CD4-positive, alpha-beta T cell treated with Interleukin-12 subunit alpha and Interleukin-12 subunit beta, for 1 hour (primary cell): Measurements from ENCODE around the gene PLEKHA3.
"Not testable (repeated sequence)": the region's sequence is repeated elsewhere in the genome, so short reads cannot be mapped to it uniquely, and the experiment has no call there.

Experiments used
- DNase-seq: peaks from one replicate; pipeline ENCODE4 v3.0.0-alpha.2; 2020

PLEKHA3 gene

DNA sequence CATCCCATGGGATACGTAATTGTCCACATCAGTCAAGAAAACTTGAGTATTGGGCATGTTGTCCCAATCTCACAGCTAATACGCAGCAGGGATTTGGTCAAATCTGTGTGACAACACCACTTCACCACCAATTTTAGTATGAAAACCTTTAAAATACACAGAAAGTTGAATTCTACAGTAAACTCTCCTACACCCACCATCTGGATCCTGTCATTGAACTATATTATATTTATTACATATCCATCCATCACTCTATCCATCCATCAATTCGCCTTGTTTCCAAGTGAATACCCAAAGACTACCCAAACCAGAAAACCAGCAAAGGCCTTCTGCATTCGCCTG is 1.0 kb upstream of the PLEKHA3 start:
- no peak for DNase-seq

DNA sequence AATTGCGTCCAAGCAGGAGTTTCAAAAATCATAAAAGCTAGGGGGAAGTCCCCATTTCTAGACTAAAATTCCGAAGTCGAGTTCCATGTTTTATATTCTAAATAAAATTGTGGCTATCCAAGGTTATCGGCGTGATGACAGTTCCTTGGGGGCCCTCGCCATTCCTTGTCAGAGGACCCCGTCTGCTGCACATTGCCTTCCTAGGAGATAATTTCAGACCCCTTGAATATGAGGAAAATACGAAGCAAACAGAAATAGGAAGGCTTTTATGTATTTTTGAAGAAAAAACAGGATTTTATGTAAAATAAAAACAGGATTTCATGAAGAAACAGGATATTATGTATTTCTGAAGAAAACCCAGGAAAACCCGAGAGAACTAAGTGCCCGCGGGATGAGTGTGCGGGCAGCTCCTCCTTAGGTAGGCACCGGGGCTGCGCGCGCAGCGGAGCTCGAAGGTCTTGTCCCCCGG is 465 bp upstream of the PLEKHA3 start:
- no peak for DNase-seq

DNA sequence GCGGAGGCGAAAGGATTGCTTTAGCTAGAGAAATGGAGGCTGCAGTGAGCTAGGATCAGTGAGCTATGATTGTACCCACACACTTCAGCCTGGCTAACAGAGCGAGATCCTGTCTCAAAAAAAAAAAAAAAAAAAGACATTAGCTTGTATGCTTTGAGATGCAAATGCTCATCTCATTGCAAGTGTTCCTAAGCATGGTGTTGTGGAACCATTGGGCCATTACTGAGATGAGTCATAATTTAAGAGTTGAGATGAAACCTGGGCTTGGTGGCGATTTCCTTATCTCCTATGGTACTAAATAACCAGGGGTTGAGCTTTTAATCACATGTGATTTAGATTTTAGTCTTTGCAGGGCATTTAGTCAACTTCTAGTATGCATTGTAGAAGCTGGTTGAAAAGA is 2.2 kb downstream of the PLEKHA3 start:
- no peak for DNase-seq

- DNase-seq: no peak
Observed at GRCh38 chr2:178484245-178485041, 4.2 kb downstream of the PLEKHA3 start.

DNA sequence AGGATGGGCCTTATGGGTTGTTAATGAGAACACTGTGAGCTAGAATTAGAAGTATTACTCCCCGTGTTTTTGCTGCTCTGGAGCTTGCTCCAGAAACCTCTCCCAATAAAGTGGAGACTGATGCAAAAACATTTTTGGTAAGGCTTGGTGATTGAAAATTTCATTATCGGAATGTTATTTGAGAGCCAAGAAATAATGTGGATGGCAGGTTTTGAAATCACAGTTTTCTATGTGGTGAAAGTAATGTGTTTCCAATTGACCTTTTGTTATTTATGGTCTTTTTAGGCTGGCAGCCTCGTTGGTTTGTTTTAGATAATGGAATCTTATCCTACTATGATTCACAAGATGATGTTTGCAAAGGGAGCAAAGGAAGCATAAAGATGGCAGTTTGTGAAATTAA is 5.1 kb downstream of the PLEKHA3 start:
- DNase-seq: no peak

DNA sequence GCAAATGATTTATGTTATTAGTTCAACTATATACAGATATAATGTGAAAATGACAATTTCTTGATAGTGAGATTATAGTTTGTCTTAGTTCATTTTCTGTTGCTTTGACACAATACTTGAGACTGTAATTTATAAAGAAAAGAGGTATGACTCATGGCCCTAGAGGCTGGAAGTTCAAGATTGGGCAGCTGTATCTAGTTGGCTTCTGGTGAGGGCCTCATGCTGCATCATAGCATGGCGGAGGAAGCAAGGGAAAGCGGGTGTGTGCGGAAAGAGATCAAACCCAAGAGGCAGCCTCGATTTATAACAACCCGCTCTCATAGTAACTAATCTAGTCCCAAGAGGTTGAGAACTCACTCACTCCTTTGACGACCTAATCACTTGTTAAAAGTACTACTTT is 11.4 kb downstream of the PLEKHA3 start:
- DNase-seq: no peak

- no peak for DNase-seq
Observed at GRCh38 chr2:178496049-178496448, 15.8 kb downstream of the PLEKHA3 start.

DNA sequence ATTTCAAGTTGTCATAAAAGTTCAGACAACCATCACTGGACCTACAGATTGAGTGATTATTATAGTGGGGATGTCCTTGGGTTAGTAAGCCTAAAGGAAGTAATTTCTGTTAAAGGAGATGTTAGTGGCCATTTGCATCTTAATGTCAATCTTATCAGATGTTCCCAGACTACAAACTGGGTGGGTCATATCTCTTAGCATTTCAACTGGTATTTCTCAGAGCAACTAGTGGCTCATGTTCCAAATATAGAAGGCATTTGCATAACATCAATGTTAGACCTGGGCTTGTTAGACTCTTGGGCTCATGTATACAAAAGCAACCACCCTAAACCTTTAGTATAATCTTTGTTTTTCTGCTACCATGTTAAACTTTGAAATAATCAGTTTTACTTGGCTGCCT is 17.9 kb downstream of the PLEKHA3 start:
- DNase-seq: no peak

GRCh38 chr2:178499640-178500039 is 19.4 kb downstream of the PLEKHA3 start:
- DNase-seq: no peak

DNA sequence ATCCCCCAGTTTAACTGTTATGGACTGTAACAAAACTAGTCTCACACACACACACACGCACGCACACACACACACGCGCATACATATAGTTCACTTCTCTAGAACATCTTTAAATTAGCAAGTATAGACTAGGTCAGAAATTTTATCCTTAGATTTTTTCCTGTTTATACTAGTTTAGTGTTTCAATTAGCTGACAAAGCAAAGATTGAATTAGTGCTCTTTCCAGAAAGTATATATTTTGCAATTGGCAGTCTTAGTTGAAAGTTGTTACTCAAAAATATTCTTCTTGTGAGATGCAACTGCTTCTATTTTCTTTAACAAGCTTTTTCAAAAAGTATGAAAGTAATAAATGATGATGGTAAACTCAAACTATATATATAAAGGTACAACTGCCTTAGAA is 22.5 kb downstream of the PLEKHA3 start:
- no peak for DNase-seq

DNA sequence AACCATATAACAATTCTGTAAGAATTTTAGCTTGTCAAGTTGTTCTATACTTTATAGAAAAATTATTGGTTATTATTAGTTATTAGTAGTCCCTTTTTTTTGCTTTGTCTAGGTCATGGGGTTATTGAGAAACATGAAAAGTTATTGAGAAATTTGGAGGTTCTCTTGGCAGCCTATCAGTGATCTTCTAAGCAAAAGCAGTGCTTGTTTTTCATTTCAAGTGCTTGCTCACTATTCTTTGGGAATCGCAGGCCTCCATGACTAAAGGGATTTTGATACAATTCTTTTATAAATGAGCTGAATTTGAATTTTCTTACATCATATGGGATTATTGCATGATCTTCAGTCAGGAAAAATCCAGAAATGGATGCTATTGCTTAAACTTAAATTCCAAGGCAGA is 25.8 kb downstream of the PLEKHA3 start:
- no peak for DNase-seq

- DNase-seq: no peak
Observed at GRCh38 chr2:178506524-178506923, 26.3 kb downstream of the PLEKHA3 start.

- DNase-seq: no peak
Observed at GRCh38 chr2:178506949-178507348, 26.7 kb downstream of the PLEKHA3 start.

GRCh38 chr2:178508646-178509045 is 28.4 kb downstream of the PLEKHA3 start:
- no peak for DNase-seq

- no peak for DNase-seq
Observed at GRCh38 chr2:178510384-178510783, 30.1 kb downstream of the PLEKHA3 start.

DNA sequence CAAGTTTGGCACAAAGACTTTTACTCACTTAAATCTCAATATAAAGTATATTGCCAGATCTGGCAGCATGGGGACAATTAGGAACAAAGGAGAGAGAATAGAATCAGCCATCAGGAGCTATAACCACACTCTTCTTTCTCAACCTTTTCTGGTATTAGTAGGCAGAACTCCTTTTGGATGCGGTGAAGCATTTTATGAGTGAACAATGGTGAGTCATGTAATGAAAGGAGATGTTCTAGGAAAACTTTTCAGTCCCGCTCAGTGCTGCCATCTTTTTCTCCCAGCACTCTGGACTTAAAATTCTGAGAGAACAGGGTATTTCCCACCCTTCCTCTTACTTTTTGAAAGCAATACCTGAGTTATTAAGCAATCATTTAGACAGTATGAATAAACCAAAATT is 32.2 kb downstream of the PLEKHA3 start:
- no peak for DNase-seq

- no peak for DNase-seq
Observed at GRCh38 chr2:178513876-178514275, 33.6 kb downstream of the PLEKHA3 start.

DNA sequence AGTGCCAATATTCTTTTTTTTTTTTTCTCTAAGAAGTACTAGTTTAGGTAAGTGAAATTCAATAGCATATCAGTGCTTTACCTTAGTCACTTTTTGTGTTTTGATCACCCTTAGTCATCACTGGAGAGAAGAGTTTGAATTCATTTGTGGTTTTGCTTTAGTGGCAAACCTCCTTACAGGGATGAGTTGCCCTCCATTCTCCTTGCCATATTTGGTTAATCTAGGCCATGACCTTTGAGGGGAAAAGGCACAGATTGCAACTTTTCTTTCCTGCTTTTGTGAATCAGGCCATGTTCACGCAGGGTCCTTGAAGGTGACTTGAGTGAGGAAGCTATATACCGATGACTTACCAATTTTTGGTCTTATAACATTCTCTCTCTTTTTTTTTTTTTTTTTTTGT is 34.4 kb downstream of the PLEKHA3 start:
- DNase-seq: peak; percentile 15

- DNase-seq: no peak
Observed at GRCh38 chr2:178517496-178517895, 37.2 kb downstream of the PLEKHA3 start.

GRCh38 chr2:178521304-178522150 is 41.3 kb downstream of the PLEKHA3 start:
- DNase-seq: no peak

DNA sequence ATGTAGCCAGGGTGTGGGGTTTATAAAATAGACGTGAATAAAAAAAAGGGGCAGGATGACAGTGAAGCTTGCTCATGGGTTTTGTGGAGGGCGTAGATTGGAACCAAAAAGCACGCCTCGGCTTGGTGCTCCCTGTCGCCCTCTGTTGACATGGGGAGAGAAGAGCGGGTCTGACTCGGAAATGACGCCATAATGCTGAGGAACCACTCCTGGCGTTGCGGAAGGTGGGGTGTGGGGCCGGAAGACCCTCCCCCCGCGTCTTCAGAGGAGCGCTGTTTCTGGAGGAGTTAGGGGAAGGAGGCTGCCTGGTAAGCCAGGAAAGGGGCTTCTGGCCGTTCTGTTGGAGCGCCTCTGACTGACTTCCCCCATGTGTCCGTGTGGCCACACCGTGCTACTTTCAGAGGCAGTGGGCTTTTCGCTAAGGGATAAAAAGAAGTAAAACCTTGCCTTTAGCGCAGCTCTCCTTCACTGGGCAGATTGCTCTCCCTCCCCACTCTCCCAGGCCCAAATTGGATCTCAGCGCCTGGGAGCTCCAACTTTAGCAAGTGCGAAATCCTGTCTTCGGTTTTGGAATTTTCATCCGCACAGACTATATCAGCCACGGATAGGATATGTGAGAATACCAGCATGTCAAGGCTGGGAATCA is 42.8 kb downstream of the PLEKHA3 start:
- peak; percentile 86 for DNase-seq

DNA sequence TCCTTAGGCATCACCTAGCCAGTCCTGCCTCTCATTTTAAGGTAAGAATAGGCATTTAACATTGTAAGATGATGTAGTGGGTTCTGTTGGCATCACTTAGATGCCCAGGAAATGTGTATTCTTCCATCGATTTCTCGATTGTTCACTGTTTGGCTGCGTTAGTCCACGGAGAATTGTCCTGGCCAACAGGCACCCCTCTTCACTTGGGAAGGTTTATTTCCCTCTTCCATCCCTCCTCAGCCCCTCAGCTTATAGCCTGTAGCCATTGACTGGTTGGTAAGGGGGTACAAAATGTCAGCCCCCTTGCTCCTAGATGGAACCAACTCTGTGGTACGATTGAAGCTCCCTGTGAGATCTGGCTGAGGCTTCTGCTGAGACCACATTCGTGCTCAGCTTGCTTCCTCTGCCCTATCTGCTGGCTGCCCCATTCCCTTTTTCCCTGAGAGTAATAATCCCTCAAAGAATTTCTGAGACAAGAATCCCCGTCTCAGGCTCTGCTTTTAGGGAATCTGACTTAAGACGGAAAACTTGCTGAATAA is 43.4 kb downstream of the PLEKHA3 start:
- DNase-seq: no peak

GRCh38 chr2:178525010-178525409 is 44.8 kb downstream of the PLEKHA3 start:
- not testable (repeated sequence) for DNase-seq
